BE2C (cell line): Measurements from ENCODE around the gene HDAC5. TPM values are rescaled to one million over a fixed set of nuclear protein-coding genes. Genes with fewer than 3 reads are reported as not detected.

Experiments
- DNase-seq: peaks from one replicate; pipeline ENCODE4 v3.0.0-alpha.2; 2020
- H3K27me3 ChIP-seq: fragments of 250-450 bp; sonication (Bioruptor Pico); 2 replicates; pipeline ENCODE4 v1.5.1; 2020; ENCODE audit warnings: mild to moderate bottlenecking
- H3K36me3 ChIP-seq: fragments of 250-450 bp; sonication (Bioruptor Pico); 2 replicates; pipeline ENCODE4 v1.5.1; 2020; ENCODE audit warnings: mild to moderate bottlenecking
- H3K4me1 ChIP-seq: fragments of 250-450 bp; sonication (Bioruptor Pico); 2 replicates; pipeline ENCODE4 v1.5.1; 2020
- H3K4me3 ChIP-seq: 2 replicates; pipeline ENCODE4 v1.5.1; 2011; ENCODE audit warnings: low read depth, low read length
- H3K9me3 ChIP-seq: fragments of 250-450 bp; sonication (Bioruptor Pico); 2 replicates; pipeline ENCODE4 v1.5.1; 2020
- polyA plus RNA-seq: library from polyadenylated mRNA; unstranded; fragments of >200 nt; gene quantifications from one replicate; pipeline ENCODE4 v1.2.1, GENCODE V29; 2012; ENCODE audit warnings: low read depth, missing spikeins; ENCODE audit not compliant: insufficient read length, insufficient read depth
- TF ChIP-seq, protein P1 (sequence below): IDR thresholded peaks from 2 replicates; pipeline ENCODE4 v1.5.1; 2012; ENCODE audit warnings: mild to moderate bottlenecking, low read depth, low read length

HDAC5 gene
- polyA plus RNA-seq: 179 TPM

DNA sequence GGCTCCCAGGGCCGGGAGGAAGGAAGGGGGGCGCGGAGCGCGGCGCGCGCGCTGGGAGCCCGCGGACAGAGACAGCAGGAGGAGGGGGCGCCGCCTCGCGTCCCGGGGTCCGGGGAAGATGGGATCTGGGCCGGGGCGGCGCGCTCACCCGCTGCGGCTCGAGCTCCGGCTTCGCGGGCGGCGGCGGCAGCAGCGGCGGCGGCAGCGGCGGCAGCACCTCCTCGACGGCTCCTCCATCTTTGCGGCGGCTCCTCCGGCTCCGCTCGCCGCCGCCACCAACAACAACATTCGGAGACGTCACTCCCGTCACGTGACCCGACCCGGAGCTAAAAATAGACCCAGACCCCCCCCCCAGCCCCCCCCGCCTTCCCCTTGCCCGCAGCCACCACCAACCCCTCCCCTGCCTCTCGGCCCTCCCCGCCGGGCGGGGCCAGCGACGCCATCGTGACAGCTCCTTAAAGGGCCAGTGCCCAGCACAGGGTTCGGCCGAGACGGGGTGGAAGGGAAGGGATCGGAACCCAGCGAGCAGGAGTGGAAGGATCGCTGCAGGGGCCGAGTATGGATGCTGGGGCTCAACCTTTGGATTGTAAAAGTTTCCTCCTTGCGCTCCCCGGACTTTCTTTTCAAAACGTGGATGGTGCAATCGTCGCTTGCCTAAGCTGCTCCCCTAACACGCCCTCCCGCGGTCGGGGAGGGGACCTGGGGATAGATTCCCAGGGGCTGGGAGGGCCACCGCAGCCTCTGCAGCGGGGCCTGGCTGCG is at the start of gene HDAC5:
HDAC5 (minus strand) TSS at position 286 of the 762 bp plus-strand sequence. CDS start 6,126 bp downstream, outside the sequence.
- peak; percentile 98 for DNase-seq
- H3K4me3 ChIP-seq: peak within 1 kb of the TSS; percentile 85
- TF ChIP-seq, protein P1, sequence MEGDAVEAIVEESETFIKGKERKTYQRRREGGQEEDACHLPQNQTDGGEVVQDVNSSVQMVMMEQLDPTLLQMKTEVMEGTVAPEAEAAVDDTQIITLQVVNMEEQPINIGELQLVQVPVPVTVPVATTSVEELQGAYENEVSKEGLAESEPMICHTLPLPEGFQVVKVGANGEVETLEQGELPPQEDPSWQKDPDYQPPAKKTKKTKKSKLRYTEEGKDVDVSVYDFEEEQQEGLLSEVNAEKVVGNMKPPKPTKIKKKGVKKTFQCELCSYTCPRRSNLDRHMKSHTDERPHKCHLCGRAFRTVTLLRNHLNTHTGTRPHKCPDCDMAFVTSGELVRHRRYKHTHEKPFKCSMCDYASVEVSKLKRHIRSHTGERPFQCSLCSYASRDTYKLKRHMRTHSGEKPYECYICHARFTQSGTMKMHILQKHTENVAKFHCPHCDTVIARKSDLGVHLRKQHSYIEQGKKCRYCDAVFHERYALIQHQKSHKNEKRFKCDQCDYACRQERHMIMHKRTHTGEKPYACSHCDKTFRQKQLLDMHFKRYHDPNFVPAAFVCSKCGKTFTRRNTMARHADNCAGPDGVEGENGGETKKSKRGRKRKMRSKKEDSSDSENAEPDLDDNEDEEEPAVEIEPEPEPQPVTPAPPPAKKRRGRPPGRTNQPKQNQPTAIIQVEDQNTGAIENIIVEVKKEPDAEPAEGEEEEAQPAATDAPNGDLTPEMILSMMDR: peak; percentile 68
- H3K36me3 ChIP-seq: no peaks in the 10 kb centered on the region
- no peaks in the 10 kb centered on the region for H3K9me3 ChIP-seq
- H3K4me1 ChIP-seq: peaks cover 16% of the 10 kb centered on the region
- no peaks in the 10 kb centered on the region for H3K27me3 ChIP-seq

- Histone ChIP-seq H3K9me3 (no peaks in the 10 kb centered on the region), H3K36me3 (no peaks in the 10 kb centered on the region), H3K4me3 (no peak overlapping the region), H3K4me1 (peaks cover 17% of the 10 kb centered on the region), H3K27me3 (no peaks in the 10 kb centered on the region)
- TF ChIP-seq, protein P1: no peak
- no peak for DNase-seq
Observed at GRCh38 chr17:44171931-44172455, 48.6 kb upstream of the HDAC5 start.

GRCh38 chr17:44170499-44171201 is 47.2 kb upstream of the HDAC5 start, which contains the start of gene ASB16:
ASB16 (plus strand) TSS chr17:44170704; CDS start chr17:44170790, 86 bp downstream.
- Histone ChIP-seq H3K4me3 (peak within 1 kb of the TSS; percentile 19; the same call in 1 of the 2 replicates), H3K27me3 (no peaks in the 10 kb centered on the region), H3K9me3 (no peaks in the 10 kb centered on the region), H3K36me3 (no peaks in the 10 kb centered on the region), H3K4me1 (peaks cover 16% of the 10 kb centered on the region)
- peak; percentile 37 for DNase-seq
- TF ChIP-seq, protein P1: no peak; the same call in 1 of the 2 replicates

DNA sequence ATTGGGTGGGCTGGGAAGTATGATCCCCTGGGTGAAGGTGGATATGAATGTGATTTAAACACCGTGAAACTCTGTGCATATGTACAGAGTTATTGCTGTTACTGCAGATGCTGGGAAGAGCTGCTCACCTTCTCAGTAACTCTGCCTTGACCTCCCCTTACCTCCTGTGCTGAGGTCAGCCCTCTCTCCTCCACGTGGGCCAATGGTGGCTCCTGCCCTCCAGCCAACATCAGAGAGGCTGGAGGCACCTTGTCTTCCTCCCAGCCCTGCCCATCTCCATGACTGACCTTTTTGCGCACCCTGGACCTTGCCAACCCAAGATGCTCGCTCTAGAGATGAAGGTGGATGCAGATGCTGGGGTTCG is 46.7 kb upstream of the HDAC5 start:
- Histone ChIP-seq H3K36me3 (no peaks in the 10 kb centered on the region), H3K4me3 (peak overlapping the region; percentile 19; the same call in 1 of the 2 replicates), H3K27me3 (no peaks in the 10 kb centered on the region), H3K9me3 (no peaks in the 10 kb centered on the region), H3K4me1 (peaks cover 14% of the 10 kb centered on the region)
- no peak for DNase-seq
- TF ChIP-seq, protein P1: no peak

DNA sequence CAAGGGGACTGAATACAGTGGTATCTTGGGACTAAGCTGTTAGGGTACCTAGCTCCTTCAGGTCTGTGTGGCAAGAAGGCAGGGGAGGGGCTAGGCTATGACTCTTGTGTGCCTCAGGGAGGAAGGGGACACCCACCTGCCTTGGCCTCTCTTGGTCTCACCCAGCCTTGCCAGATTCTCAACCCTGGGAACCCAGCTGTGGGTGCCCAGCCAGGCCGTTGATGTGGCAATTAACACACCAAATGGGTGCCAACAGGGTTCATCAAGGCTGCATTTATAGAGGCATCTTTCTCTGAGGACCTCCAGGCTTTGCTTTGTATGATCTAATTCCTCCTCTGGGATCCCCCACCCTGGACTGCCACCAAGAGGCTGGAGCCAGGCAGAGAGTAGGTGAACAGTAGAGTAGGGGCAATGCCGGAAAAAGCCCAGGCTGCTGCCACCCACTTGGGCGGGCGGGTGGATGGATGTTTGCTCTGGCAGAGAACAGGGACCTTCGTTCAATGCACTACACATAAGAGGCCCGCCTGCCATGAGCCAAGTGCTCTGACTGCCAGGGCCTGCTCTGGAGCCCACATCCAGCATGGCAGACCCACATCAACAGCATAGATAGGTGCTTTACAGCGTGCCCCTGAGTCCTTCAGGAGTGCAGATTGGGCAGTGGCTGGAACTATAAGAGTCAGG is 43.9 kb upstream of the HDAC5 start:
- TF ChIP-seq, protein P1: no peak
- Histone ChIP-seq H3K9me3 (no peaks in the 10 kb centered on the region), H3K4me1 (peaks cover 14% of the 10 kb centered on the region), H3K27me3 (no peaks in the 10 kb centered on the region), H3K36me3 (no peaks in the 10 kb centered on the region), H3K4me3 (no peak overlapping the region)
- no peak for DNase-seq
